NCI-H2227 (cell line): ENCODE measurements around the gene TRABD2A.
"Not testable (repeated sequence)": the region's sequence is repeated elsewhere in the genome, so short reads cannot be mapped to it uniquely, and the experiment has no call there.

Source experiments
- DNase-seq: peaks from one replicate; lab custom pipeline; 2025; ENCODE audit not compliant: unreplicated experiment; lab: John Stamatoyannopoulos, UW

TRABD2A gene

GRCh38 chr2:84781942-84782716 is 98.8 kb downstream of the TRABD2A start:
- DNase-seq, result no peak

DNA sequence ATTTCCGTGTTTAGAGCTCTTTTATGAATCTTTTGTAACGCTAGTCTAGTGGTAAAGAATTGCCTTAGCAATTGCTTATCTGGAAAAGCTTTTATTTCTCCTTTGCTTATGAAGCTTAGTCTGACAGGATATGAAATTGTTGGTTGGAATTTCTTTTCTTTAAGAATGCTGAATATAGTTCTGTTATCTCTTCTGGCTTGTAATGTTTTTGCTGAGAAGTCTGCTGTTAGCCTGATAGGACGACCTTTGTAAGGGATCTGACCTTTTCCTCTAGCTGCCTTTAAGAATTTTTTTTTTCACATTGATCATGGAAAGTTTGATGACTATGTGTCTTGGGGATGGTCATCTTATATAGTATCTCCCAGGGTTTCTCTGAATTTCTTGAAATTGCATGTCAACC is 101.1 kb downstream of the TRABD2A start:
- DNase-seq, result no peak

GRCh38 chr2:84778911-84779690 is 101.8 kb downstream of the TRABD2A start:
- no peak for DNase-seq

GRCh38 chr2:84776011-84776410 is 104.9 kb downstream of the TRABD2A start:
- no peak for DNase-seq

DNA sequence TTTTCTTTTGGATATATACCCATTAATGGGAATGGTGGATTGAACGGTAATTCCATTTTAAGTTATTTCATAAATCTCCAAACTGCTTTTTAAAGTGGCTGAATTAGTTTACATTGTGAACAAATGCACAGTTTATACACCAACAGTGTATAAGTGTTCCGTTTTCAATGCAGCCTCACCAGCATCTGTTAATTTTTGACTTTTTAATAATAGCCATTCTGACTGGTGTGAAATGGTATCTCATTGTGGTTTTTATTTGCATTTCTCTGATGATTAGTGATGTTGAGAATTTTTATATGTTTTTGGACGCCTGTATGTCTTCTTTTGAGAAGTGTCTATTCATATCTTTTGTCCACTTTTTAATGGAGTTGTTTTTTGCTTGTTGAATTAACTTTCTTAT is 107.3 kb downstream of the TRABD2A start:
- DNase-seq, result not testable (repeated sequence)
